OCI-LY7 (cell line): ENCODE results near the gene SPACA9. TPM values are rescaled to one million over a fixed set of nuclear protein-coding genes. Genes with fewer than 3 reads are reported as not detected.

Source experiments
- BruUV-seq: library from RNA; stranded (reverse); fragments of 400-500 nt; replicated peaks from 2 replicates; lab custom pipeline; 2021; lab: Mats Ljungman, UMichigan
- CTCF ChIA-PET: fragments of 300-600 bp; sonication (Branson Sonifier 250); formaldehyde crosslinking; loops from one replicate; lab custom pipeline; 2022; ENCODE audit warnings: antibody characterized with exemption; ENCODE audit not compliant: unreplicated experiment; lab: Charles Lee
- POLR2A ChIA-PET: fragments of 300-600 bp; sonication (Branson Sonifier 250); formaldehyde crosslinking; loops from one replicate; lab custom pipeline; 2022; ENCODE audit warnings: antibody characterized with exemption; lab: Charles Lee
- DNase-seq: peaks from one replicate; pipeline ENCODE4 v3.0.0-alpha.2; 2015; ENCODE audit warnings: low spot score
- H2AFZ ChIP-seq: fragments of 200-600 bp; sonication (generic), shearing (Covaris generic); 2 replicates; pipeline ENCODE4 v1.6.1; 2014; ENCODE audit warnings: mild to moderate bottlenecking, antibody characterized with exemption, low read length, moderate library complexity
- H3K27ac ChIP-seq: fragments of 200-600 bp; sonication (generic); 2 replicates; pipeline ENCODE4 v1.5.1; 2014; ENCODE audit warnings: mixed run types, low read depth, mild to moderate bottlenecking, moderate library complexity, low read length, inconsistent platforms; ENCODE audit not compliant: poor library complexity, severe bottlenecking
- H3K36me3 ChIP-seq: fragments of 200-600 bp; sonication (generic); 2 replicates; pipeline ENCODE4 v1.6.1; 2014; ENCODE audit warnings: mild to moderate bottlenecking, antibody characterized with exemption, low read length, moderate library complexity, mixed read lengths; ENCODE audit not compliant: insufficient read depth
- H3K4me1 ChIP-seq: fragments of 200-600 bp; sonication (generic); 2 replicates; pipeline ENCODE4 v1.5.1; 2014; ENCODE audit warnings: mild to moderate bottlenecking, low read length; ENCODE audit not compliant: insufficient read depth, poor library complexity, severe bottlenecking
- H3K4me2 ChIP-seq: fragments of 200-600 bp; sonication (generic); 2 replicates; pipeline ENCODE4 v1.6.1; 2014; ENCODE audit warnings: mild to moderate bottlenecking, low read length
- H3K4me3 ChIP-seq: fragments of 200-600 bp; sonication (generic); 2 replicates; pipeline ENCODE4 v1.5.1; 2014; ENCODE audit warnings: mild to moderate bottlenecking, low read depth, low read length; ENCODE audit not compliant: poor library complexity, severe bottlenecking
- H3K79me2 ChIP-seq: fragments of 200-600 bp; sonication (generic); 2 replicates; pipeline ENCODE4 v1.6.1; 2016; ENCODE audit warnings: low read depth, mild to moderate bottlenecking, low read length, moderate library complexity, mixed read lengths; ENCODE audit not compliant: insufficient read depth
- H3K9me2 ChIP-seq: fragments of 200-600 bp; sonication (generic); 2 replicates; pipeline ENCODE4 v1.6.1; 2016; ENCODE audit warnings: mild to moderate bottlenecking, low read length, mixed read lengths; ENCODE audit not compliant: insufficient read depth
- H3K9me3 ChIP-seq: fragments of 200-600 bp; sonication (generic); 2 replicates; pipeline ENCODE4 v1.6.1; 2014; ENCODE audit warnings: mild to moderate bottlenecking, mixed run types, low read length, mixed read lengths
- H4K20me1 ChIP-seq: fragments of 200-600 bp; sonication (generic); 2 replicates; pipeline ENCODE4 v1.6.1; 2014; ENCODE audit warnings: mild to moderate bottlenecking, antibody characterized with exemption, low read length, moderate library complexity, mixed read lengths; ENCODE audit not compliant: insufficient read depth
- CTCF ChIP-seq: fragments of 200-600 bp; sonication (generic); conservative IDR thresholded peaks from 2 replicates; pipeline ENCODE4 v1.5.1; 2014; ENCODE audit warnings: mild to moderate bottlenecking, antibody characterized with exemption, low read length, moderate library complexity, mixed read lengths
- EZH2phosphoT487 ChIP-seq: fragments of 200-600 bp; sonication (generic); IDR thresholded peaks from 2 replicates; pipeline ENCODE4 v1.6.1; 2018; ENCODE audit warnings: low read depth, borderline replicate concordance, mild to moderate bottlenecking, mixed run types, antibody characterized with exemption, low read length, moderate library complexity, mixed read lengths
- intact Hi-C: fragments of 100-400 bp; cut with micrococcal nuclease; formaldehyde crosslinking; loops from one replicate; pipeline ENCODE4 v1.10.0; 2022; ENCODE audit not compliant: unreplicated experiment
- total RNA-seq, 2 experiments: library from RNA; depleted of rRNA in 1 of 2; stranded (reverse); fragments of >200 nt in 1 of 2; shearing (Covaris generic) in 1 of 2; gene quantifications; 2 replicates each; pipeline ENCODE4 v1.2.3, GENCODE V29; 2014 to 2022

The SPACA9 gene
- total RNA-seq, 2 experiments from 2014 or later = 1.1 to 5.7 TPM

GRCh38 chr9:132905726-132906125 lies 27.0 kb downstream of the SPACA9 start:
- intact Hi-C loops = no loop called here
- no peaks in the 10 kb centered on the region for H3K9me2 ChIP-seq
- no peak for DNase-seq
- peaks cover 50% of the 10 kb centered on the region for H3K36me3 ChIP-seq
- no peaks in the 10 kb centered on the region for H4K20me1 ChIP-seq
- TF ChIP-seq CTCF = no peak
- no peak for TF ChIP-seq EZH2phosphoT487
- no peaks in the 10 kb centered on the region for H3K4me1 ChIP-seq
- no peak overlapping the region for H2AFZ ChIP-seq
- CTCF ChIA-PET = no interaction called here
- no peaks in the 10 kb centered on the region for H3K9me3 ChIP-seq
- BruUV-seq = no TSS peak
- no peaks in the 10 kb centered on the region for H3K79me2 ChIP-seq
- no peak overlapping the region for H3K4me2 ChIP-seq
- H3K4me3 ChIP-seq = no peak overlapping the region
- POLR2A ChIA-PET = no interaction called here
- H3K27ac ChIP-seq = no peak overlapping the region

GRCh38 chr9:132908635-132909034 lies 29.9 kb downstream of the SPACA9 start:
- POLR2A ChIA-PET = interaction anchor here (1.3 kb wide), 1 partner anchor 9 kb away, joined by 3 read pairs; no protein-coding TSS in a partner anchor
- no peak for TF ChIP-seq CTCF
- no peak for TF ChIP-seq EZH2phosphoT487
- no peaks in the 10 kb centered on the region for H3K4me1 ChIP-seq
- H3K36me3 ChIP-seq = peaks cover 55% of the 10 kb centered on the region
- CTCF ChIA-PET = no interaction called here
- H2AFZ ChIP-seq = no peak overlapping the region
- intact Hi-C loops = no loop called here
- BruUV-seq = no TSS peak
- H3K9me2 ChIP-seq = no peaks in the 10 kb centered on the region
- no peaks in the 10 kb centered on the region for H4K20me1 ChIP-seq
- H3K9me3 ChIP-seq = no peaks in the 10 kb centered on the region
- H3K27ac ChIP-seq = no peak overlapping the region
- no peak overlapping the region for H3K4me3 ChIP-seq
- no peak for DNase-seq
- H3K4me2 ChIP-seq = no peak overlapping the region
- H3K79me2 ChIP-seq = no peaks in the 10 kb centered on the region

GRCh38 chr9:132909311-132909710 lies 30.6 kb downstream of the SPACA9 start:
- Histone ChIP-seq H3K27ac (no peak overlapping the region), H3K79me2 (no peaks in the 10 kb centered on the region), H3K4me1 (no peaks in the 10 kb centered on the region), H2AFZ (no peak overlapping the region), H4K20me1 (no peaks in the 10 kb centered on the region), H3K36me3 (peaks cover 55% of the 10 kb centered on the region), H3K4me3 (no peak overlapping the region), H3K9me2 (no peaks in the 10 kb centered on the region), H3K4me2 (no peak overlapping the region), H3K9me3 (no peaks in the 10 kb centered on the region)
- POLR2A ChIA-PET = interaction anchor here (0.6 to 0.7 kb wide), 3 partner anchors 36 to 1270 kb away, joined by 3 read pairs; no protein-coding TSS in a partner anchor
- no peak for DNase-seq
- intact Hi-C loops = no loop called here
- CTCF ChIA-PET = no interaction called here
- TF ChIP-seq EZH2phosphoT487 (no peak), CTCF (no peak)
- BruUV-seq = no TSS peak
